ELR (cell line): ENCODE measurements around the gene ACTR1A.
"Not testable (repeated sequence)": the region's sequence is repeated elsewhere in the genome, so short reads cannot be mapped to it uniquely, and the experiment has no call there.

Source experiments
- DNase-seq: peaks from one replicate; pipeline ENCODE4 v3.0.0-alpha.2; 2015; ENCODE audit warnings: low read depth

Gene ACTR1A

DNA sequence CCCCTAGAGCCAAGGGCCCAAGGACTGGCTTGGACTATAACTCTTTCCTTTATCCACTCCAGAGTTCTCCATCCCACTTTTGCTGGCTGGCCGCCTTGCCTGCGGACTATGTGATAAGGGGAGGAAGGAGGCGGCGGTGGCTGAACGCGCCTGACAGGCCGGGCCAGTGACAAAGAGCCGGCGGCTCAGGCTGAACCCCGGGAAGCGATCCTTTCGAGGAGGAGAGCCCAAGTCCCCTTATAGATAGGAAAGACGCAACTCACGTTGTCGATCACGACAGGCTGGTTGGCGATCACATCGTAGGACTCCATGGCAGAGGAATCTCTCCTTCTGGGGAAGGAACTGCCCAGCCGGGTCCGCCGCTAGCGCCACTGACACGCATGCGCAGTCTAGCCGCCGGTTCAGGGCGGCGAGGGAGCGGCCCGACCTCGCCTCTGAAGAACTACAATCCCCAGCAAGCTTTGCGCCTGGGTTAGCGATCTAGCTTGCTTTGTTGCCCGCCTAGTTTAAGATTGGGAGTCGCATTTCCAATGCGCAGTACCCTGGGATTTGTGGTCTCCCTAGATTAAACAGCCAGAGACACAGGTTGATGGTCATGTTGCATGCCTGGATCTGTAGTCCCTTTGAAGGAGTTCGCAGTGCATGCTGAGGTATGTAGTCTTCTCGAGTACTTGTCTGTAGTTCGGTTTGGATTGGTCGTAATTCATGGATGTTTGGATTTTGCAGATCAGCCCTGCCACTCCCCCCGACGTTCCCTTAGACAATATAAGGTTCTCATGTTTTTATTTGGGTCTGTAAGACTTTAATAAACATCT lies at the start of gene ACTR1A:
Gene ACTR1A, minus strand, starts transcription at position 376 of the 815 bp plus-strand sequence. Its CDS starts 65 bp downstream, at position 311.
- DNase-seq, result peak; percentile 99

DNA sequence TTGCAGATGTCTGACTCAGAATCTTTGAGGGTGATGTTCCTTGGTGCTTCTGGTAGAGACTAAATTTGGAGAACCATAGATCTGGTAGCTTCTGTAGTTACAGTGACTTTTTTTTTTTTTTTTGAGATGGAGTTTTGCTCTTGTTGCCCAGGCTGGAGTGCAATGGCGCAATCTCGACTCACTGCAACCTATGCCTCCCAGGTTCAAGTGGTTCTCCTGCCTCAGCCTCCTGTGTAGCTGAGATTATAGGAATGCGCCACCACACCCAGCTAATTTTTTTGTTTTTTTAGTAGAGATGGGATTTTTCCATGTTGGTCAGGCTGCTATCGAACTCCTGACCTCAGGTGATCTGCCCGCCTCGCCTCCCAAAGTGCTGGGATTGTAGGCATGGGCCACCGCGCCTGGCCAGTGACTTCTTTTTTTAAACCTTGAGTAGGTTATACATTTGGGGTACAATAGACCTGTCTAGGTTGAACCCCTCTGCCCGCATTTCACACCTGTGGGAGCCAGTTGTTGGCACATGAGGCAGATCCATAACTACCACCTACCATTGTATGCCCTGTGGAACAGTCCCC lies 48.2 kb upstream of the ACTR1A start:
- DNase-seq, result no peak

DNA sequence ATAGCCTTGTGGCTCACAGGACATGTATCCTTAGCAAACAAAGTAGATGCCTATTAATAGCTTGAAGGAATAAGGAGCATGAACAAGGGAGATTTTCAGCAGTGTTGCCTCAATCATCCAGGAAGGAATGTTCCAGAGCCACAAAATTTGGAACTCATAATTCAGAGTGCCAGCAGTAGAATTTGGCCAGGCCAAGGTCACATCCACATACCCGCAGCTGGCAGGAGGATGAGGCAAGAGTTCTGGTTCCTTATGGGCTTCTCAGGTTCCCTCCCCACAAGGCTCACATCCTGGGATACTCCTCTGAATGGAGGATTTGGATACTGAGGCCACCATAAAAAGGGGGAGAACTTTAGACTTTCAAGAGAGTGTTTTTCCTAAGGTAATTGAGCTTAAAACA lies 47.0 kb upstream of the ACTR1A start:
- no peak for DNase-seq

DNA sequence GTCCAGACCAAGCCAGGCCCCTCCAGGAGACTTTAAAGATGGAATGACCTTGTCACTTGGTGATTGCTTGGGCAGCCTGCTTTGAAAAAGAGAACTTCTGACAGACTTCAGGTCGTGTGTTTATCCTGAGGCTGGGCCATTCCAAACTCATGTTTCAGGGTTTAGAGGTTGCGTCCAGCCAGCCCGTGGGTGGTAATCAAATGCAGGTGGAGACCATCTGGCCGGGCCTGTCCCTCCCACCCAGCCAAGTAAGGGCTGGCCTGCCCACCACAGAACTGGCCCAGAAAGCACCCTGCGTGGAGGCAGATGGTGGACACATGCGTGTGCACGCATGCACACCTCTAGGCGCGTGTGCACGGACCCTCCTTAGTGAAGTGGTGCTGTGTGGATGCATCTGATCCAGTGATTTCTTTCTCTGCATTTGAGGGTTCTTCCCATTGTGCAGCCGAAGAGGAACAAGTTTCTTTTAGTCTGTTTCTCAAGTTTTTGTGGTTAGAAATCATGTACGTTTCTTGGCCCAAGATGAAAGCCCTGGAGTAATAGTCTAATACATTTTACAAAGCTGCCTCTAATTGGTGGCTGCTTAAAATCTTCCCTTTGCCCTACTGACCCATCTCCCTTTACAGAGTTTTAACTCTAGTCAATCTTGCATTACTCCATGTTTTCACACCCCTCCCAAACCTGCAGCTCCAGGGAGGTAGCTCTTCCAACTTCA lies 44.3 kb upstream of the ACTR1A start:
- DNase-seq, result no peak

DNA sequence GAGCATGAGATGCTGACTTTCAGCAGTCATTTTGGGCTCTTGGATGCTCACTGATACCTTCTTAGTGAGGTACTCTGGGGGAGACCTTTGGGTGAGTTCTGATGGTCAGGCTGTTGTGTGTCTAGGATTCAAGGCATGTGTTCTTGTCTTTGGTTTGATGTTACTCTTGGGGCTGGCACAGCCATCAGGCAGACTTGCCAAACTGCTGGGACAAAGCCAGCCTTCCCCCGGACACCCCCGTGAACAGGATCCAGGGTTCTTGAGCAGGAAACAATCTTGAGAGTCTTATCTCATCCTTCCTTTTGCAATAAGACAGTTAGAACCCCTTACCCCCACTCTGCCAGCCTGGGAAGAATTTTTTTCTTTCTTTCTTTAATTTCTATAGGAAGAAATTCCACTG lies 43.5 kb upstream of the ACTR1A start:
- no peak for DNase-seq

DNA sequence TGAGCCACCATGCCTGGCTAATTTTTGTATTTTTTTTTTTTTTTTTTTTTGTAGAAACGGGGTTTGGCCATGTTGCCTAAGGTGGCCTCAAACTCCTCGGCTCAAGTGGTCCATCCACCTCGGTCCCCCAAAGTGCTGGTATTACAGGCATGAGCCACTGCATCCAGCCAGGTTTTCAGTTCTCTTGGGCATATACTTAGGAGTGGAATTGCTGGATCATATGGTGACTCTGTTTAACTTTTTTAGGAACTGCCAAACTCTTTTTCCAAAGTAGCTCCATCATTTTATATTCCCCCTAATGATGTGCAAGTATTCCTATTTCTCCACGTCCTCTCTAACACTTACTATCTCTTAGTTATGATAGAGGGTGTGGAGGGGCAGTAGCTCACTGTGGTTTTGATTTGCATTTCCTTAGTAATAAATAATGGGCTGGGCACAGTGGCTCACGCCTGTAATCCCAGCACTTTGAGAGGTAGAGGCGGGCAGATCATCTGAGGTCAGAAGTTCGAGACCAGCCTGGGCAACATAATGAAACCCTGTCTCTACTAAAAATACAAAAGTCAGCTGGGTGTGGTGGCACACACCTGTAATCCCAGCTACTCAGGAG lies 42.9 kb upstream of the ACTR1A start:
- DNase-seq, result no peak

DNA sequence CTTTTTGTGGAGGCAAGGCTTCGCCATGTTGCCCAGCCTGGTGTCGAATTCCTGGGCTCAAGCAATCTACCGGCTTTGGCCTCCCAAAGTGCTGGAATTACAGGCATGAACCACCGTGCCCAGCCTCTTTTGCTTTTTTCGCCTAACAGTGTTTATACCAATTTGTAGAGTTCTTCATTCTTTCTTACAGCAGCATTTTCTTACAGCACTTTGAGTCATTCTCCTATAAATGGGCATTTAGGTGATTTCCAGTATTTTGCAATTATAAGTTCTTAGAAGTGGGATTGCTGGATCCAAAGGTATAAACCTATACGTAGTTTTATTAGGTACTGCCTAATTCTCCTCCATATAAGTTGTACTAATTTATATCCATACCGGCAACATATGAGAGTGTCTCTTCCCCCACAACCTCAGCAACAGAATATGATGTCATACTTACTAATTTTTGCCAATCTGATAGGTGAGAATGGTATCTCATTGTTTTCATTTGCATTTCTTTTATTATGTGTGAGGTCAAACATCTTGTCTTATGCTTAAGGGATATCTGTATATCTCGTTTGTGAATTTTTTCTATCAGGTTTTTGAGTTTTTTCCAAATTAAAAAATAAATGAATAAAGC lies 40.4 kb upstream of the ACTR1A start:
- DNase-seq, result peak; percentile 56

DNA sequence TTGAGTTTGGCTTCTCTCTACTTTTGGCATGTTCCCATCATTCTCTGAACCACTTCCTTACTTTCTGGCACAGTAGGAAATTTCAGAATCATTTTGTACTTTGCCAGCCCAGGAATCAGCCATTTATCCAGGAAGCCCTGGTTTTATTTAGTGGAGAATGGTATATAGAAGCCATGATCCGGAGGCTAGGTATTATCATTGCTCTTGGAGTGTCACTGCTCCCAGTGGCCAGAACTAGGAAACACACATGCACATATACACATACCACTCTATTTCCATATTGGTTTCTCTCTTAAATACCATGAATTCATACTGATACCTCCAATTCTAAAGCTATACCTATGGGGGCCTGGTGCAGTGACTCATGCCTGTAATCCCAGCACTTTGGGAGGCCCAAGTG lies 37.5 kb upstream of the ACTR1A start:
- peak; percentile 52 for DNase-seq

DNA sequence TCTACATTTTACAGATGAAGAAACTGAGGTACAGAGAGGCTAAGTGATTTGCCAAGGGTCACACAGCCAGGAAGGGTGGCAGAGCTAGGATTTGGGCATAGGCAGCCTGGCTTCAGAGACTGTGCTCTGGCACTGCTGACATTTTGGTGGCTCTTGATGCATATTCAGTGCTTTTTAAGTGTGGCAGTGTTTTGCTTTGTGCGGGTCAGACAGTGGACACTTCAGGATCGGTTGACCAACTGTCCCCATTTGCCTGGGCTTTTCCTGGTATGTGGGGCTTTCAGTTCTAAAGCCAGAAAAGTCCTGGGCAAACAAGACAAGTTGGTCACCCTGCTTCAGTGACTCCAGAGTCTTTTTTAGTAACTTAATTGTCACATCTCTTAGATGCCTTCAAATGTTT lies 36.3 kb upstream of the ACTR1A start:
- DNase-seq, result no peak

DNA sequence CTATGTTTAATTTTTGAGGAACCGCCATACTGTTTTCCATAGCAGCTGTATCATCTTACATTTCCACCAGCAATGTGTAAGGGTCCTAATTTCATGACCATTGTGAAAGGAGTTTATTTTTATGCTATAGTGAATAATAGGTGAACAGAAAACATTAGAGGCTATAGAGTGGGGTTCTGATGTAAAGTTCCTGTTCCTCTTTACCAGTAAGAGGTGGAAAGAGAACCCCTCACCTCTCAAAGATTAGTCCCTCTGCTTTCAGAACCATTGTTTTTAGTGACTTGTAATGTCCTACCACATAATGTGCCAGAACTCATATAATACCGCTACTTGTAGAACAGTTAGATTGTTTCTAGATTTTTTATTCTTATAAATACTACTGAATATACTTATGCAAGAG lies 35.4 kb upstream of the ACTR1A start:
- DNase-seq, result no peak

DNA sequence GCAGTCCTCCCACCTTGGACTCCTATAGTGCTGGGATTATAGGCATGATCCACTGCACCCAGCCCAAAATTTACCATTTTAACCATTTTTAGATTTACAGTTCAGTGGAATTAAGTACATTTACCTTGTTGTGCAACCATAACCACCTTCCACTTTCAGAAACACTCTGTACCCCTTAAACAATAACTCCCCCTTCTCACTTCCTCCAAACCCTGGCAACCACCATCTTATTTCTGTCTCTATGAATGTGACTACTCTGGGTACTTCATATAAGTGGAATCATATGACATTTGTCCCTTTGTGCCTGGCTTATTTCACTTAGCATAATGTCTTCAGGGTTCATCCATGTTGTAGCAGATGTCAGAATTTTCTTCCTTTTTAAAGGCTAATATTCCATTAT lies 34.9 kb upstream of the ACTR1A start:
- no peak for DNase-seq

DNA sequence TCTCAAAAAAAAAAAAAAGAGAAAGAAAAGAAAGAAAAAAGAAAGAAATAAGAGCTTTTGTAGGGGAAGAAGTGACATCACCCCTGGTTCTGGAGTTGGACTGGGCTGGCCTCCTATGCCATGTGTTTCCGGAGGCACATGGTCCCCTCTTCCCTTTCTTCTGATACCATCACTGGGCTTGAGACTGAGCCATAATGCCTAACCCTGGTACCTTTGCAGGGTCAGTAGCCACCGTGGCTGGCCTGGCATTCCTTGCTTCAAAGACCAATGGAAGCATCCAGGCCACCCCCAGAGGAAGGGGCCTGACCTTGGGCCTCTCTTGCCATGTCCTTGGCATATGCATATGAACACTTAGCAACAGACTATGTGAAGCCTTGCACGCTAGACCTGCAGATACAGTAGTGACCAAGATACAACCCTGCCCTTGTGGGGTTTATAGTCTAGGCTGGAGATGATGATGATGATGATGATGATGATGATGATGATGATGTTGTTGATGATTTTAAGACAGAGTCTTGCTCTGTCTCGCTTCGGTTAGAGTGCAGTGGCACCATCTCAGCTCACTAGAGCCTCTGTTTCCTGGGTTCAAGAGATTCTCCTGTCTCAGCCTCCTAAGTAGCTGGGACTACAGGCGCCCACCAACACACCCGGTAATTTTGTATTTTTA lies 33.1 kb upstream of the ACTR1A start:
- DNase-seq, result no peak

DNA sequence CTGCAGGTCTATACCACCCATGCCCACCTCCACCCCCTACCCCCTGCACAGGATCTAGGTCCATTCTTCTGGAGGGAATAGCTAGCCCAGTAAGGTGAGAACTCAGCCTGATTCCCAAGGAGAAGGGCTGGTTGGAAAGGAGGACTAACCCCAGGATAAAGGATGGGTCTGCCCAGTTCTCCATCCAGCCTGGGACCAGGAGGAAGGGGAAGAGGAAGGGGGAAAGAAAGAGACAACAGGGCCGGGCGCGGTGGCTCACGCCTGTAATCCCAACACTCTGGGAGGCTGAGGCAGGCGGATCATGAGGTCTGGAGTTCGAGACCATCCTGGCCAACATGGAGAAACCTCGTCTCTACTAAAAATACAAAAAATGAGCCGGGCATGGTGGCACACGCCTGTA lies 32.5 kb upstream of the ACTR1A start:
- DNase-seq, result not testable (repeated sequence)

DNA sequence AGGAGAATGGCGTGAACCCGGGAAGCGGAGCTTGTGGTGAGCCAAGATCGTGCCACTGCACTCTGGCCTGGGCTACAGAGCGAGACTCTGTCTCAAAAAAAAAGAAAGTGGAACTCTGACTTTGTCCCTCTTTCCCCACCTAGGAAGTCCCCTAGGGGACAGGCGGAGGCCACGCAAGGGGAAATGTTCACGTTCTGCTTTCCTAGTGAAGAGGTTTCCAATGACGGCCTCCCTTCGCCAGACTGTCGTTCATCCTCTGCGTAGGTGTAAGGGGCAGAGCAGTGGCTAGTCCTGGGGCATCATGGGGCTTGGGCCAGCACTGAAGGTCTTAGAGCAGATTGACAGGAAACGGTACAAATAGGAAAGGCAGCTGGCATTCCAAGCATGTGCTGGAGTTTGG lies 31.8 kb upstream of the ACTR1A start:
- no peak for DNase-seq

DNA sequence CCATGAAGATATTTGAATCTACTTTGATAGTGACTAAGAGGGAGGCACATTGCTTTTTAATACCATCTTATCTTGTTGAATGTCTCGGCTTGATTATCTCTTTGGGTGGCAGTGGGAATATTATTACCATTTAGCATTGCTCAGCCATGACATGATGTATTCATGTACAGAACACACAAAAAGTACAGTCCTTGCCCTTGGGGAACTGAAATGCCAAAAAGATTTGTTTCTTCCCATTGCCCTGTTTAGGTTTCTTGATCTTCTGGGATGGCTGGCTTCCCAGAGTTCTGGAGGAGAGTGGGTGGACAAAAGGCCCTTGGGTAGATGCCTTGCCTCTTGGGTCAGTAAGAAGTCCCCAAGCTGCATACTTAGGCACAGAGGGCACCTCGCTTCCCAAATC lies 25.0 kb upstream of the ACTR1A start:
- no peak for DNase-seq

DNA sequence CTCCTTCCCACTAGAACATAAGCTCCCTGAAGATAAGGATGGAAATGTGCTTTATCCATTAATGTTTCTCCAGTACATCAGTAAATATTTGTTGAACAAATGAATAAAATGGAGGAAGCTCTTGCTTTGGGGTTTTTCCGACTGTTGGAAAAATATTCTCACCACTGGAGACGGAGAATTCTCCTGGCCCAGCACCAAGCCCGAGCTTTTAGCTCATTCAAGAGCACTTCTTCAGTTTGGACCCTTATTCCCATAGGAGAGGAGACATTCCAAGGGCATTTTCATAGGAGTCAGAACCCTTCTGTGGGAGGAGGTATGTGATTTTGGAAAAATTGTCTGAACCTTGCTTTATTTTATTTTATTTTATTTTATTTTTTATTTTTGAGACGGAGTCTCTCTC lies 22.2 kb upstream of the ACTR1A start:
- DNase-seq, result no peak

DNA sequence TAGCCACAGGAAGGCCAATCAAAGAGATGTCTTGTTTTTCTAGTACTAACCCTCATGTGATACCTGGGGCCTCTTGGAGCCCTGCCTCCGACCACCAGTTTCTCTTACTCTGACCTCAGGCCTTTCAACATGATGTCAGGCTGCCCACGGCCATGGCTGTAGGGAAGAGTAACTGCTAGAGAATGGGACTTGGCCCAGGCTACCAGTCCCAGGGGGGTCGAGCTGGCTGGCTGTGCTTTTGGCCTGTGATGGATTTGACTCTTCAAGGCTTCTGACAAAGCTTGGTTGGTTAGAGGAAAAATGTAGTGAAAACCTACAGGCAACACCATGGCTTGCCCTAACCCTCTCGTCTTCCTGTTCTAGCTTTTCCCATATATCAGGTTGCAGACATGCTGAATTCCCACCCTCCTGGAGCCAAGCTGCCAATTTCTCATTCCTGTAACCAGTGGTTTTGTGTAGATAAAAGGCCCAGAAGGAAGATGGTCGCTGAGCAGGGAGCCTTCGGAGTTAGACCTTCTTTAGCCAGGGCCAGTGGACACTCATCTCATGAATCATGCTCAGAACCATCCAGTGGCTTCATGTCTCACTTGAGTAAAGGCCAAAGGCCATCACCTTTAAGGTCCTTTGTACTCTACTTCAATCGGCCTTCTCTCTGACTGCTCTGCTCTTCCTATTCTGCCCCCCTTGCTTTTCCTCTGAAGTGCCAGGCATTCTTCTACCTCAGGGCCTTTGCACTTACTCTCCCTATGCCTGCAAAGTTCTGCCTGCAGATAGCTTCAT lies 20.9 kb upstream of the ACTR1A start:
- DNase-seq, result peak; percentile 73

DNA sequence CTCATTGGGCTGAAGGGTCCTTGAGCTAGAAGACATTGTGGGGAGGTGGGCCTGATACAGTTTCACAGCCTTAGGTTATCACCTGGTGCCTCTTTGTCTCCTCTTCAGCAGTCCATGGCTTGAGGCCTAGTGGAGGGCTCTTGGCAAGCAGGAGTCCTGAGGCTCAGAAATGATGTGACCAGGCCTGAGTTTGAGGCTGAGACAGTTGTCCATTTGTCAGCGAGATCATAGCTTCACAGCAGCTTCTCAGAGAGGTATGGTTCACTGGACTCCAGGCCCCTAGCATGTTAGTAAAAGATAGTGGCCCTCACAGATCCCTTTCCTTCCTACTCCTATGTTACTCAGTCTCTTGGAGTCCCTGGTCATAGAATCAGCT lies 20.4 kb upstream of the ACTR1A start:
- no peak for DNase-seq

DNA sequence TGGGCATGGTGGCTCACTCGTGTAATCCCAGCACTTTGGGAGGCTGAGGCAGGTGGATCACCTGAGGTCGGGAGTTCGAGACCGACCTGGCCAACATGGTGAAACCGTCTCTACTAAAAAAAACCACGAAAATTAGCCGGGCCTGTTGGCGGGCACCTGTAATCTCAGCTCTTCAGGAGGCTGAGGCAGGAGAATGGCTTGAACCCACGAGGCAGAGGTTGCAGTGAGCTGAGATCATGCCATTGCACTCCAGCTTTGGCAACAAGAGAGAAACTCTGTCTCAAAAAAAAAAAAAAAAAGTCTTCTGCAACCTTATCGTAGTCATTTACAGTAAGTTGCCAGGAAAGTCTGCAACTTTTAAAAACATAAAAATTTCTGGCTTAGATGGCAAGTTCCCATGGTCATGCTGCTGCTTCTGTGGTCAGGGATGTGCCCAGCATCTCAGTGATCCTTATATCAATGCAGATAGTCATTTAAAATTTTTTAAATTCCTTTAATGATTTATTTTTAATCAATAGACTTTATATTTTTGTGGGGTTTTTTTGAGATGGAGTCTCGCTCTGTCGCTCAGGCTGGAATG lies 16.8 kb upstream of the ACTR1A start:
- DNase-seq, result no peak

DNA sequence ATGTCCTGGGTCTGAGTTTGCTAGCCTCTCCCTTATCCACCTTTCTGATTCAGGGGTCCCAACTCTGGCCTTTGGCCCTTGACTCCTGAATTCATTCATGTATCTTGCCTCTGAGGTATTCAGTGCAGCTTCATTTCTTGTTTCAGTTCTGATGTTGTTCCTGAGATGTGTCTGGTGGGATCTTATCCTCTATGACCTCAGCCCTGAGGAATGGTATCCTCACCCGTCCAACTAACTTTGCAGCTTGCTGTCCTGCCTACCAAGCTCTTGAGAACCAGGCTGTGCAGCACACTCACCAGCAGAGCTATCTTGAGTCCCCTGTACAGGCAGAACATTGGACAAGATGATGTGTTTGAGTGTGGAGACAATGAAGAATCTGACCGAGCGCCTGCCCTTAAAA lies 15.0 kb upstream of the ACTR1A start:
- peak; percentile 59 for DNase-seq

DNA sequence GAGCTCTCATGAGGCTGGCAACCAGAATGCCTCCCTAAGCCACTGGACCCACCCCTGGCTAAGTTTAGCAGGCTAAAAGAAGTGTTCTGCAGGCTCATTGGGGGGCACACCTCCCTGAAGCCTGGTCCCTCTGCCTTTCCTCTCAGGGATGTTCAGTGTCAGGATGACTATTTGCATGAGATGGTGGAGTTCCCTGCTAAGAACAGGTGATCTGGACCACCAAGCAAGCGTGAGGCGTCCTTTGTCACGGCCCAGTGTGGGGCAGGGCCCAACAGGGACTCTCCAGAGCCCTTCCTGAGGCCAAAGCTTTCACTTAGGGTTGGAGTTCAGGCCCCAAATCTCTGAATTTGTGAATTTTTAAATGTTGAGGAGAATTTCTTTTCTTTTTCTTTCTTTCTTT lies 13.2 kb upstream of the ACTR1A start:
- DNase-seq, result no peak
